Osteoblast (primary cell): Measurements from ENCODE around the gene CSF2RB. TPM values are rescaled to one million over a fixed set of nuclear protein-coding genes. Genes with fewer than 3 reads are reported as not detected.

Experiments used
- DNase-seq: peaks from one replicate; pipeline ENCODE4 v3.0.0; 2011; ENCODE audit warnings: low spot score, mixed read lengths; ENCODE audit not compliant: insufficient read length; ENCODE audit errors: missing footprints
- H2AFZ ChIP-seq: 2 replicates; pipeline ENCODE4 v1.6.0; 2011; ENCODE audit warnings: mild to moderate bottlenecking, low read length
- H3K27ac ChIP-seq: 2 replicates; pipeline ENCODE4 v1.5.1; 2011; ENCODE audit warnings: mild to moderate bottlenecking, low read depth, low read length, moderate library complexity
- H3K27me3 ChIP-seq: 2 replicates; pipeline ENCODE4 v1.6.0; 2012; ENCODE audit warnings: mild to moderate bottlenecking, control low read depth, inconsistent platforms, low read length, moderate library complexity; ENCODE audit not compliant: insufficient read depth
- H3K36me3 ChIP-seq: 2 replicates; pipeline ENCODE4 v1.5.1; 2011; ENCODE audit warnings: mild to moderate bottlenecking, low read length, control low read depth, moderate library complexity; ENCODE audit not compliant: insufficient read depth
- H3K4me1 ChIP-seq: 2 replicates; pipeline ENCODE4 v1.5.1; 2011; ENCODE audit warnings: mild to moderate bottlenecking, low read length, control low read depth, moderate library complexity; ENCODE audit not compliant: insufficient read depth
- H3K4me2 ChIP-seq: 2 replicates; pipeline ENCODE4 v1.6.0; 2011; ENCODE audit warnings: mild to moderate bottlenecking, low read length; ENCODE audit not compliant: insufficient read depth
- H3K4me3 ChIP-seq: fragments of 200-600 bp; sonication (generic); 3 replicates; pipeline ENCODE4 v1.5.1; 2012; ENCODE audit warnings: mild to moderate bottlenecking, low read length, inconsistent platforms; ENCODE audit not compliant: insufficient read depth
- H3K79me2 ChIP-seq: 2 replicates; pipeline ENCODE4 v1.6.0; 2012; ENCODE audit warnings: mild to moderate bottlenecking, low read length, control low read depth, inconsistent platforms; ENCODE audit not compliant: insufficient read depth
- H3K9me3 ChIP-seq: 2 replicates; pipeline ENCODE4 v1.5.1; 2011; ENCODE audit warnings: low read depth, low read length, control low read depth
- H4K20me1 ChIP-seq: 2 replicates; pipeline ENCODE4 v1.6.0; 2012; ENCODE audit warnings: mild to moderate bottlenecking, low read length, control low read depth; ENCODE audit not compliant: insufficient read depth
- total RNA-seq: library from RNA; depleted of rRNA; stranded (reverse); fragments of >200 nt; gene quantifications from 2 replicates; pipeline ENCODE4 v1.2.3, GENCODE V29; 2012
- TF ChIP-seq, protein P1 (sequence below): IDR thresholded peaks from 2 replicates; pipeline ENCODE4 v1.5.1; 2011; ENCODE audit warnings: mild to moderate bottlenecking, low read depth, low read length, moderate library complexity; ENCODE audit errors: extremely low read depth

CSF2RB gene
- total RNA-seq, 1 donor = 1.1 TPM

DNA sequence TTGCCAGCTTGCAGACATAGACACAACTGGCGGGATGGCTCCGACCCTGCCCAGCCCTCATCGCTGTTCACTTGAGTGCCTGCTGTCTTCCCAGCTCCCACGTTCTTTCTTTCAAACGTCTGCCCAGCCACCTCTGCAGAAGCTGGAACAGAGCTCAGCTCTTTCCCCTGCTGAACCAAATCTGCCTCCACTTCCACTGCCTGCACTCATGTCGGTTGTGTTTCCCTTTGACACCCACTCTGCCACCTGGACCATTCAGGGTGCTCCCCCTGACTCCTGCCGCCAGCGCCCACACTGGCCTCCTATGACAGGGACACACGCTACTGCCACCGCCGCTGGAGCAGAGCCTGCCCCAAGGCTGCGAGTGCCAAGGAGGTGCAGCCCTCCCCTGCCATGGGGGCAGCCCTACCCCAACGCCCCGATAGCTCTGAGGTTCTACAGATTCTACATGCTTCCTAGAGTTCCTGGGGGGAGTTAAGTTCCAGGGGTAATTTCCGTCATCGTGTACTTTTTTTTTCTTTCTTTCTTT, 67.9 kb downstream of the CSF2RB start:
- Histone ChIP-seq H3K9me3 (peaks cover 5% of the 10 kb centered on the region), H2AFZ (no peak overlapping the region), H3K27ac (no peak overlapping the region), H3K4me1 (peaks cover 8% of the 10 kb centered on the region), H3K4me2 (no peak overlapping the region), H4K20me1 (no peaks in the 10 kb centered on the region), H3K27me3 (peaks cover 15% of the 10 kb centered on the region), H3K79me2 (no peaks in the 10 kb centered on the region), H3K36me3 (no peaks in the 10 kb centered on the region), H3K4me3 (no peak overlapping the region)
- DNase-seq = no peak
- TF ChIP-seq, protein P1, sequence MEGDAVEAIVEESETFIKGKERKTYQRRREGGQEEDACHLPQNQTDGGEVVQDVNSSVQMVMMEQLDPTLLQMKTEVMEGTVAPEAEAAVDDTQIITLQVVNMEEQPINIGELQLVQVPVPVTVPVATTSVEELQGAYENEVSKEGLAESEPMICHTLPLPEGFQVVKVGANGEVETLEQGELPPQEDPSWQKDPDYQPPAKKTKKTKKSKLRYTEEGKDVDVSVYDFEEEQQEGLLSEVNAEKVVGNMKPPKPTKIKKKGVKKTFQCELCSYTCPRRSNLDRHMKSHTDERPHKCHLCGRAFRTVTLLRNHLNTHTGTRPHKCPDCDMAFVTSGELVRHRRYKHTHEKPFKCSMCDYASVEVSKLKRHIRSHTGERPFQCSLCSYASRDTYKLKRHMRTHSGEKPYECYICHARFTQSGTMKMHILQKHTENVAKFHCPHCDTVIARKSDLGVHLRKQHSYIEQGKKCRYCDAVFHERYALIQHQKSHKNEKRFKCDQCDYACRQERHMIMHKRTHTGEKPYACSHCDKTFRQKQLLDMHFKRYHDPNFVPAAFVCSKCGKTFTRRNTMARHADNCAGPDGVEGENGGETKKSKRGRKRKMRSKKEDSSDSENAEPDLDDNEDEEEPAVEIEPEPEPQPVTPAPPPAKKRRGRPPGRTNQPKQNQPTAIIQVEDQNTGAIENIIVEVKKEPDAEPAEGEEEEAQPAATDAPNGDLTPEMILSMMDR = no peak

DNA sequence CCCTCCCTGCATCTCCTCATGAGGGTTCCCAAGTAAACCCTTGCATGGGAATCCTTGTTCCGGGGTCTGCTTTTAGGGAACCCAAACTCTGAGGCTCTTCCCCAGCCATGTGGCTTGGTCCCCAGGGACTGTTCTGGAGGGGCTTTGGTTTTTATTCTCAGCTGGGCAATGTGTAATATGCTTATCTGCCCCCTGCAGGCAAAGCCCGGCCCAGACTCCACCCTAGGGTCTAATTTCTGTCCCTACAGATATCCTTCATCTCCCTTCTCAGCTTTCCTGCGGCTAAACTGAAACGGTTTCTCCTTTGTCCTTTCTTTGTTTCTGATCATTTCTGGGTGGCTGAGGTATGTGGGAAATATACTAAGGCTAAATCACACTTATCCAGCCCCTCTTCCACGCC, 68.7 kb downstream of the CSF2RB start:
- DNase-seq = peak; percentile 36
- Histone ChIP-seq H2AFZ (no peak overlapping the region), H3K4me3 (no peak overlapping the region), H4K20me1 (no peaks in the 10 kb centered on the region), H3K79me2 (no peaks in the 10 kb centered on the region), H3K36me3 (no peaks in the 10 kb centered on the region), H3K4me1 (peaks cover 8% of the 10 kb centered on the region), H3K9me3 (peaks cover 5% of the 10 kb centered on the region), H3K27me3 (peaks cover 15% of the 10 kb centered on the region), H3K27ac (no peak overlapping the region), H3K4me2 (no peak overlapping the region)
- TF ChIP-seq, protein P1 = no peak

DNA sequence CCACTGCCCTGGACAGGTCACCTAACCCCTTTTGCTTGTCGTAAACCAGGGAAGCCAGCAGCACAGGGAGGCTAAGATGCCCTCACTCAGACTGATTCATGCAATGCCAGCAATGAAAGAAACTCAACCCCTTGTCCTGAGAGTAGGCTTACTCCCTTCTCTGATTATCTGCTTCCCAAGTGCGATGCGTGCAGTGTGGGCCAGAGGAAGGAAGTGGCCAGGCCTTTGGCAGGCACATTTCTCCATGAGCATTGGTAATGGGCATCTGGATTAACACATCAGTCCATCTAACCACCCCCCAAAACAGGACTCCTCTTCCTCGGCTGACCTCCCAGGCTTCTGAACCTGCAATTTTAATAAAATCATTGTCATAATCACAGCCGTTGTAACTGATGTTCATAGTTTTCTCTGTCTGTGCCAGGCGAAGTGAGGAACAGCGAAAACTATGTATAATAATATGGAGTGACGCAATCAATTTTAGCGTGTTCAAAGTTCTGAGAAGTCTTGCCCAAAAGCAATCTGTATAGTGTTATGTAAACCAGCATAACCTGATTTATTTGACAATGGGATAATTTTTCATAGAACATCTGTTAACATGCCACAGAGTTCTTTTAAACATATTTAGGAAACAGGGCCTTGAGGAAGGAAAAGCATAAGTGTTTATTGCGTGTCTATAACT, 71.9 kb downstream of the CSF2RB start:
- Histone ChIP-seq H3K4me1 (no peaks in the 10 kb centered on the region), H3K27ac (no peak overlapping the region), H4K20me1 (no peaks in the 10 kb centered on the region), H3K4me2 (no peak overlapping the region), H3K79me2 (no peaks in the 10 kb centered on the region), H3K36me3 (no peaks in the 10 kb centered on the region), H3K4me3 (no peak overlapping the region), H3K27me3 (peaks cover 24% of the 10 kb centered on the region), H3K9me3 (peaks cover 5% of the 10 kb centered on the region), H2AFZ (no peak overlapping the region)
- no peak for DNase-seq
- TF ChIP-seq, protein P1 = no peak

DNA sequence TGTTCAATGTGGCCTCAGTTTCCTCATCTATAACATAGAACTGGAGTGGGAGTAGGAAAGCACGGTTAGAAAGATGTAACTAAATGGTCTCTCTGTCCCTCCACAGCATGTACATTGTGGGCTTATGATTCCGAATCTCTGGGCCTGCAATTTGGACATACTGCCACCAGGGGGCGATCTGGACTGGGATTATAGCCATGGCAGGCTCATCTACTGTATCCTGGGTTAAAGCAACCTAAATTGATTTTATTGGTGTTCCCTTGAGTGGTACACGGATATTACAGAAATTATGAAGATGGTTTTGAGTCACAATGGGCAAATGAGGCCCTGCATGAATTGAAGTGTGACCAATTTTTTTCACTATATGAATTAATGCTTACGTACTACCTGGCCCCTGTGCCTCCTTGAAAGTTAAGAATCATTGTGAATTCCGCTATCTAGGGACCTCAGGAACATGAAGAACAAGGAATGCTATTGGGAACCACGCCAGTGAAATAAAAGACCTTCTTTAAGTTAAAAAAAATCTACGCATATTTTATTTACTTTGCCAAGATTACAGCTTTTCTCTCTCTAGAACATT, 72.9 kb downstream of the CSF2RB start:
- no peaks in the 10 kb centered on the region for H3K36me3 ChIP-seq
- no peak overlapping the region for H3K27ac ChIP-seq
- no peak for DNase-seq
- no peak overlapping the region for H3K4me3 ChIP-seq
- H4K20me1 ChIP-seq = no peaks in the 10 kb centered on the region
- no peak overlapping the region for H3K4me2 ChIP-seq
- H3K9me3 ChIP-seq = peaks cover 5% of the 10 kb centered on the region
- TF ChIP-seq, protein P1 = peak; percentile 48
- no peak overlapping the region for H2AFZ ChIP-seq
- no peaks in the 10 kb centered on the region for H3K4me1 ChIP-seq
- H3K79me2 ChIP-seq = no peaks in the 10 kb centered on the region
- peaks cover 32% of the 10 kb centered on the region for H3K27me3 ChIP-seq
